GM23338 (cell line): ENCODE measurements around the gene CAMTA1.

ENCODE experiments used
- EZH2phosphoT487 ChIP-seq: fragments of 200-600 bp; sonication (generic); IDR thresholded peaks from one replicate; pipeline ENCODE4 v1.8.1; 2018; ENCODE audit warnings: antibody characterized with exemption; ENCODE audit not compliant: unreplicated experiment
- JUNB ChIP-seq: IDR thresholded peaks from one replicate; pipeline ENCODE4 v1.6.1; 2016; ENCODE audit warnings: antibody characterized with exemption; ENCODE audit not compliant: unreplicated experiment
- REST ChIP-seq: IDR thresholded peaks from one replicate; pipeline ENCODE4 v1.6.1; 2018; ENCODE audit warnings: antibody characterized with exemption; ENCODE audit not compliant: unreplicated experiment
- ZNF114 ChIP-seq: fragments of 250-450 bp; sonication (Bioruptor Pico); IDR thresholded peaks from 2 replicates; pipeline ENCODE4 v1.5.0; 2020; ENCODE audit warnings: mild to moderate bottlenecking, moderate library complexity
- TF ChIP-seq, protein P1 (sequence below), 2 experiments: fragments of 200-600 bp in 1 of 2; sonication (generic) in 1 of 2; conservative IDR thresholded peaks; 2 replicates each; pipeline versions ENCODE4 v1.5.1 to v1.6.1; 2016 to 2017; ENCODE audit warnings: antibody characterized with exemption in 2 of 2, low read depth in 2 of 2, mild to moderate bottlenecking in 2 of 2, moderate library complexity in 1 of 2

- TF ChIP-seq, protein P1, sequence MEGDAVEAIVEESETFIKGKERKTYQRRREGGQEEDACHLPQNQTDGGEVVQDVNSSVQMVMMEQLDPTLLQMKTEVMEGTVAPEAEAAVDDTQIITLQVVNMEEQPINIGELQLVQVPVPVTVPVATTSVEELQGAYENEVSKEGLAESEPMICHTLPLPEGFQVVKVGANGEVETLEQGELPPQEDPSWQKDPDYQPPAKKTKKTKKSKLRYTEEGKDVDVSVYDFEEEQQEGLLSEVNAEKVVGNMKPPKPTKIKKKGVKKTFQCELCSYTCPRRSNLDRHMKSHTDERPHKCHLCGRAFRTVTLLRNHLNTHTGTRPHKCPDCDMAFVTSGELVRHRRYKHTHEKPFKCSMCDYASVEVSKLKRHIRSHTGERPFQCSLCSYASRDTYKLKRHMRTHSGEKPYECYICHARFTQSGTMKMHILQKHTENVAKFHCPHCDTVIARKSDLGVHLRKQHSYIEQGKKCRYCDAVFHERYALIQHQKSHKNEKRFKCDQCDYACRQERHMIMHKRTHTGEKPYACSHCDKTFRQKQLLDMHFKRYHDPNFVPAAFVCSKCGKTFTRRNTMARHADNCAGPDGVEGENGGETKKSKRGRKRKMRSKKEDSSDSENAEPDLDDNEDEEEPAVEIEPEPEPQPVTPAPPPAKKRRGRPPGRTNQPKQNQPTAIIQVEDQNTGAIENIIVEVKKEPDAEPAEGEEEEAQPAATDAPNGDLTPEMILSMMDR (conservative IDR thresholded peaks at IDR 0.05; ENCODE audit: low read depth in 2 of 2) = no peak
- TF ChIP-seq REST (no peak), JUNB (no peak), EZH2phosphoT487 (no peak), ZNF114 (CRISPR knock-in tag) (no peak)
Observed at GRCh38 chr1:7726623-7727022, 941.4 kb downstream of the CAMTA1 start.
